ENCODE data around the gene FKBP1A. TPM values are rescaled to one million over a fixed set of nuclear protein-coding genes. Genes with fewer than 3 reads are reported as not detected.

Gene FKBP1A
- total RNA-seq, 1 experiment from 2014 or later = 196 TPM

DNA sequence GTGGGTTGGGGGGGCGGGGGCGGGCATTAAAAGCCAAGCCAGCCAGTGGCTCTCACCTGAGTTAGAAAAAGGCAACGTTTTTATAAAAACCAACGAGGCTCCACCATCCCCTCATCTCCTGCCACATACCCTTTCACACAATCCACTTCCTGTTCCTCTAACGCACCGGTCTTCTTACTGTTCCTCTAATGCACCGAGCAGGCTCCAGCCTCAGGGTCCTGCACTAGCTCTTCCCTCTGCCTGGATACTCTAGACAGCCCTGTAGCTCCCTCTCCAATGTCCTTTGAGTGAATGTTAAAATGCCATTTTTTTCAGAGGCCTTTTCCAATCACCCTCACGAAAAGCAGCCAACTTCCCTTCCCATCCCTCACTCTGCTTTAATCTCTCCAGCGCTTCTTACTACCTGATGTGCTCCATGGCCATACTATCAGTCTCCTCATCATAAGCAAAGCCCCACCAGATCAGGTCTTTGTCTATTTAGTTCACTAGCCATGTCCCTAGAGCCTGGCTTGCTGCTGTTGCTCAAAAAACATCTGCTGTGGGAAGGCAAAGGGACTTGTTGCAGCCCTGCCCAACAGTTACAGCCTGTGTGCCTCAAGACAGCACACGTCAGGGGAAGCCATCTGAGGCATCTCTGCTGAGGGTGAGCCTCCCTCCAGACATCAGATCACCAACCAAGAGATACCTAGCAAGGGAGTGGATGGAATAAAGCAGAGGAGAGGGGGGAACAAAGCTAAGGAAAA, 3.9 kb downstream of the FKBP1A start:
- TF ChIP-seq, protein P1, sequence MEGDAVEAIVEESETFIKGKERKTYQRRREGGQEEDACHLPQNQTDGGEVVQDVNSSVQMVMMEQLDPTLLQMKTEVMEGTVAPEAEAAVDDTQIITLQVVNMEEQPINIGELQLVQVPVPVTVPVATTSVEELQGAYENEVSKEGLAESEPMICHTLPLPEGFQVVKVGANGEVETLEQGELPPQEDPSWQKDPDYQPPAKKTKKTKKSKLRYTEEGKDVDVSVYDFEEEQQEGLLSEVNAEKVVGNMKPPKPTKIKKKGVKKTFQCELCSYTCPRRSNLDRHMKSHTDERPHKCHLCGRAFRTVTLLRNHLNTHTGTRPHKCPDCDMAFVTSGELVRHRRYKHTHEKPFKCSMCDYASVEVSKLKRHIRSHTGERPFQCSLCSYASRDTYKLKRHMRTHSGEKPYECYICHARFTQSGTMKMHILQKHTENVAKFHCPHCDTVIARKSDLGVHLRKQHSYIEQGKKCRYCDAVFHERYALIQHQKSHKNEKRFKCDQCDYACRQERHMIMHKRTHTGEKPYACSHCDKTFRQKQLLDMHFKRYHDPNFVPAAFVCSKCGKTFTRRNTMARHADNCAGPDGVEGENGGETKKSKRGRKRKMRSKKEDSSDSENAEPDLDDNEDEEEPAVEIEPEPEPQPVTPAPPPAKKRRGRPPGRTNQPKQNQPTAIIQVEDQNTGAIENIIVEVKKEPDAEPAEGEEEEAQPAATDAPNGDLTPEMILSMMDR (conservative IDR thresholded peaks at IDR 0.05) = no peak
- no peak overlapping the region for H3K56ac ChIP-seq (ENCODE audit: insufficient read length, low read depth, low read length)
- H3T11ph ChIP-seq (ENCODE audit: low read length) = no peak overlapping the region
- peaks cover 6% of the 10 kb centered on the region for H4K20me1 ChIP-seq (ENCODE audit: control insufficient read depth, insufficient read depth, insufficient read length)
- H2BK15ac ChIP-seq (ENCODE audit: low read depth, low read length) = no peak overlapping the region
- no peak overlapping the region for H3K9ac ChIP-seq (ENCODE audit: extremely low read depth, insufficient read length, low read length)
- peaks cover 50% of the 10 kb centered on the region; the same call in 1 of the 2 replicates for H3K79me2 ChIP-seq (ENCODE audit: insufficient read depth, low read length)
- peak overlapping the region in 1 of 2 experiments; percentile 55; a peak in 2 of 5 replicates for H3K4me3 Mint-ChIP-seq
- peaks cover 19% of the 10 kb centered on the region; the same call in 1 of the 2 replicates for H3K4me1 ChIP-seq (ENCODE audit: insufficient read depth, low read length)
- peaks cover 20% of the 10 kb centered on the region for H3K79me1 ChIP-seq (ENCODE audit: insufficient read depth, low read depth, low read length, poor library complexity, severe bottlenecking)
- no peak overlapping the region for H4K5ac ChIP-seq (ENCODE audit: insufficient read length, low read depth, low read length)
- no peak overlapping the region for H3K14ac ChIP-seq (ENCODE audit: insufficient read depth, low read length)
- peaks cover 3 to 5% (median 3%) of the 10 kb centered on the region in 3 experiments; a peak in 4 of 7 replicates for H3K36me3 Mint-ChIP-seq (ENCODE audit: insufficient read depth in 1 of 3, low read depth in 3 of 3)
- H4K8ac ChIP-seq (replicated peaks; ENCODE audit: insufficient read length, low read depth, low read length) = no peak overlapping the region
- no peaks in the 10 kb centered on the region for H3K9me3 ChIP-seq (ENCODE audit: control insufficient read depth, low read depth, low read length)
- H3K27ac ChIP-seq (ENCODE audit: insufficient read length, low read depth, low read length) = no peak overlapping the region
- no peak overlapping the region for H2BK20ac ChIP-seq (ENCODE audit: low read depth, low read length, poor library complexity, severe bottlenecking)
- no peak overlapping the region for H3K4me2 ChIP-seq (ENCODE audit: insufficient read depth, insufficient read length, low read length)
- WGBS (ENCODE audit: extremely low coverage, insufficient read length, low lambda C conversion rate) = no CpG with 5 or more reads among the region's 10 CpGs
- H2BK12ac ChIP-seq (ENCODE audit: insufficient read length, low read depth, low read length) = no peak overlapping the region
- H3K9me3 Mint-ChIP-seq = no peaks in the 10 kb centered on the region
- no peak overlapping the region for H2AFZ ChIP-seq (ENCODE audit: low read length)
- H3K27me3 Mint-ChIP-seq (ENCODE audit: low read depth) = peaks cover 3% of the 10 kb centered on the region
- peaks cover 13% of the 10 kb centered on the region for H3K23me2 ChIP-seq (ENCODE audit: insufficient read length, low read depth, low read length, poor library complexity, severe bottlenecking)
- H3K18ac ChIP-seq (ENCODE audit: insufficient read length, low read depth, low read length) = no peak overlapping the region
- peaks cover 32 to 40% of the 10 kb centered on the region in 2 experiments for H3K4me1 Mint-ChIP-seq
- no peak overlapping the region for H2BK5ac ChIP-seq (ENCODE audit: insufficient read length, low read length)
- H3K23ac ChIP-seq (ENCODE audit: insufficient read length, low read depth, low read length) = no peak overlapping the region
- no peak overlapping the region for H2BK120ac ChIP-seq (ENCODE audit: low read depth, low read length, poor library complexity, severe bottlenecking)
- H2AK5ac ChIP-seq (ENCODE audit: insufficient read length, low read length) = no peak overlapping the region
- H4K91ac ChIP-seq (ENCODE audit: insufficient read length, low read depth, low read length) = no peak overlapping the region
- no peak for DNase-seq
- H3K27ac Mint-ChIP-seq = peak overlapping the region in 2 of 3 experiments; percentile 45 to 81; a peak in 4 of 7 replicates
- no peaks in the 10 kb centered on the region for H3K27me3 ChIP-seq (ENCODE audit: insufficient read depth, low read length)
- H3K4ac ChIP-seq (ENCODE audit: low read depth, low read length) = no peak overlapping the region

All from H9 (cell line).